Keratinocyte (primary cell): ENCODE results near the gene HS3ST6. TPM values are rescaled to one million over a fixed set of nuclear protein-coding genes. Genes with fewer than 3 reads are reported as not detected.
"Not testable (repeated sequence)": the region's sequence is repeated elsewhere in the genome, so short reads cannot be mapped to it uniquely, and the experiment has no call there.

Experiments
- DNase-seq: peaks from one replicate; pipeline ENCODE4 v3.0.0-alpha.2; 2011; ENCODE audit warnings: low read depth, missing footprints, low spot score
- FAIRE-seq: peaks from 2 replicates; lab custom pipeline; 2011; peaks lifted over from hg19 to GRCh38; lab: Jason Lieb, UNC
- H2AFZ ChIP-seq: 2 replicates; pipeline ENCODE4 v1.6.0; 2012; ENCODE audit warnings: low read length, control low read depth, inconsistent platforms; ENCODE audit not compliant: control insufficient read depth
- H3K27ac ChIP-seq: 2 replicates; pipeline ENCODE4 v1.5.1; 2011; ENCODE audit warnings: low read length; ENCODE audit not compliant: control insufficient read depth, insufficient read depth
- H3K27me3 ChIP-seq: 3 replicates; pipeline ENCODE4 v1.6.0; 2011; ENCODE audit warnings: low read length; ENCODE audit not compliant: control insufficient read depth, insufficient read depth; ENCODE audit errors: extremely low read depth
- H3K36me3 ChIP-seq, 2 experiments: 2 replicates in 1 of 2; 3 replicates in 1 of 2; pipeline ENCODE4 v1.5.1; 2011; ENCODE audit warnings: low read length in 2 of 2, mild to moderate bottlenecking in 1 of 2; ENCODE audit not compliant: control insufficient read depth in 2 of 2, insufficient read depth in 2 of 2; ENCODE audit errors: extremely low read depth in 1 of 2
- H3K4me1 ChIP-seq: 3 replicates; pipeline ENCODE4 v1.5.1; 2011; ENCODE audit warnings: low read length; ENCODE audit not compliant: control insufficient read depth, insufficient read depth; ENCODE audit errors: extremely low read depth
- H3K4me2 ChIP-seq: 3 replicates; pipeline ENCODE4 v1.6.0; 2011; ENCODE audit warnings: low read depth, low read length; ENCODE audit not compliant: control insufficient read depth, insufficient read depth; ENCODE audit errors: extremely low read depth
- H3K4me3 ChIP-seq, 3 experiments: fragments of 200-600 bp in 1 of 3; sonication (generic) in 1 of 3; 2 replicates in 2 of 3; 3 replicates in 1 of 3; pipeline ENCODE4 v1.5.1; 2011 to 2016; ENCODE audit warnings: low read length in 3 of 3, mild to moderate bottlenecking in 3 of 3, control low read depth in 2 of 3, inconsistent platforms in 1 of 3, low read depth in 1 of 3, mixed read lengths in 1 of 3, mixed run types in 1 of 3, moderate library complexity in 1 of 3; ENCODE audit not compliant: control insufficient read depth in 2 of 3, insufficient read depth in 2 of 3; ENCODE audit errors: extremely low read depth in 1 of 3
- H3K79me2 ChIP-seq: 2 replicates; pipeline ENCODE4 v1.6.0; 2012; ENCODE audit warnings: low read length; ENCODE audit not compliant: control insufficient read depth, insufficient read depth
- H3K9ac ChIP-seq: 3 replicates; pipeline ENCODE4 v1.6.0; 2011; ENCODE audit warnings: low read length; ENCODE audit not compliant: control insufficient read depth, insufficient read depth; ENCODE audit errors: extremely low read depth
- H3K9me1 ChIP-seq: 3 replicates; pipeline ENCODE4 v1.6.0; 2011; ENCODE audit warnings: low read length; ENCODE audit not compliant: control insufficient read depth, insufficient read depth; ENCODE audit errors: extremely low read depth
- H3K9me3 ChIP-seq: 2 replicates; pipeline ENCODE4 v1.5.1; 2012; ENCODE audit warnings: low read depth, low read length; ENCODE audit not compliant: control insufficient read depth
- H4K20me1 ChIP-seq: 3 replicates; pipeline ENCODE4 v1.6.0; 2011; ENCODE audit warnings: low read length; ENCODE audit not compliant: control insufficient read depth, insufficient read depth; ENCODE audit errors: extremely low read depth
- EZH2 ChIP-seq: IDR thresholded peaks from one replicate; pipeline ENCODE4 v1.6.1; 2012; ENCODE audit warnings: inconsistent platforms, mild to moderate bottlenecking, low read length, moderate library complexity
- dilution Hi-C: fragments of 300-500 bp; cut with MboI; formaldehyde crosslinking; loops from one replicate; pipeline ENCODE4 v1.7.0; 2020; ENCODE audit warnings: low sequenced_read_pairs; ENCODE audit not compliant: extremely low pct_ligation_motif_present
- polyA plus RNA-seq, 5 experiments: library from polyadenylated mRNA; depleted of rRNA in 3 of 5; stranded (reverse) in 3 of 5; stranded (forward) in 1 of 5; unstranded in 1 of 5; fragments of >200 nt; gene quantifications; 1 replicate in 1 of 5; 2 replicates in 3 of 5; 3 replicates in 1 of 5; pipeline versions ENCODE4 v1.2.1 to v1.2.3, GENCODE V29; 2011 to 2012; ENCODE audit warnings: missing spikeins in 2 of 5, low read depth in 1 of 5, low replicate concordance in 1 of 5
- TF ChIP-seq, protein P1 (sequence below), 3 experiments: IDR thresholded peaks in 1 of 3; conservative IDR thresholded peaks in 1 of 3; optimal IDR thresholded peaks in 1 of 3; 2 replicates in 2 of 3; 3 replicates in 1 of 3; pipeline versions ENCODE3 to v1.5.1; 2011; ENCODE audit warnings: low read length in 3 of 3, mild to moderate bottlenecking in 3 of 3, moderate library complexity in 2 of 3, control low read depth in 1 of 3, inconsistent platforms in 1 of 3; ENCODE audit not compliant: insufficient read depth in 2 of 3; ENCODE audit errors: extremely low read depth in 1 of 3

Gene HS3ST6
- polyA plus RNA-seq, 1 donor (not counting 4 experiments of a cell fraction or from before 2014, with no cell fraction given): not detected

GRCh38 chr16:1920727-1921171 is 2.5 kb upstream of the HS3ST6 start:
- dilution Hi-C loops: no loop called here
- Histone ChIP-seq H2AFZ (no peak overlapping the region), H3K4me3 (no peak overlapping the region), H3K36me3 (no peaks in the 10 kb centered on the region), H3K27ac (no peak overlapping the region), H3K4me1 (no peaks in the 10 kb centered on the region), H3K9ac (no peak overlapping the region), H3K79me2 (no peaks in the 10 kb centered on the region), H4K20me1 (no peaks in the 10 kb centered on the region), H3K4me2 (no peak overlapping the region), H3K9me1 (no peaks in the 10 kb centered on the region), H3K27me3 (peaks cover 69% of the 10 kb centered on the region), H3K9me3 (no peaks in the 10 kb centered on the region)
- FAIRE-seq (no peak), DNase-seq (no peak)
- TF ChIP-seq, protein P1, sequence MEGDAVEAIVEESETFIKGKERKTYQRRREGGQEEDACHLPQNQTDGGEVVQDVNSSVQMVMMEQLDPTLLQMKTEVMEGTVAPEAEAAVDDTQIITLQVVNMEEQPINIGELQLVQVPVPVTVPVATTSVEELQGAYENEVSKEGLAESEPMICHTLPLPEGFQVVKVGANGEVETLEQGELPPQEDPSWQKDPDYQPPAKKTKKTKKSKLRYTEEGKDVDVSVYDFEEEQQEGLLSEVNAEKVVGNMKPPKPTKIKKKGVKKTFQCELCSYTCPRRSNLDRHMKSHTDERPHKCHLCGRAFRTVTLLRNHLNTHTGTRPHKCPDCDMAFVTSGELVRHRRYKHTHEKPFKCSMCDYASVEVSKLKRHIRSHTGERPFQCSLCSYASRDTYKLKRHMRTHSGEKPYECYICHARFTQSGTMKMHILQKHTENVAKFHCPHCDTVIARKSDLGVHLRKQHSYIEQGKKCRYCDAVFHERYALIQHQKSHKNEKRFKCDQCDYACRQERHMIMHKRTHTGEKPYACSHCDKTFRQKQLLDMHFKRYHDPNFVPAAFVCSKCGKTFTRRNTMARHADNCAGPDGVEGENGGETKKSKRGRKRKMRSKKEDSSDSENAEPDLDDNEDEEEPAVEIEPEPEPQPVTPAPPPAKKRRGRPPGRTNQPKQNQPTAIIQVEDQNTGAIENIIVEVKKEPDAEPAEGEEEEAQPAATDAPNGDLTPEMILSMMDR (optimal IDR thresholded peaks at IDR 0.05 in 1 of 3, IDR thresholded peaks at IDR 0.05 in 1 of 3, conservative IDR thresholded peaks at IDR 0.05 in 1 of 3; ENCODE audit: extremely low read depth in 1 of 3, insufficient read depth in 2 of 3, low read length in 3 of 3): no peak
- peak; percentile 32 for TF ChIP-seq EZH2

DNA sequence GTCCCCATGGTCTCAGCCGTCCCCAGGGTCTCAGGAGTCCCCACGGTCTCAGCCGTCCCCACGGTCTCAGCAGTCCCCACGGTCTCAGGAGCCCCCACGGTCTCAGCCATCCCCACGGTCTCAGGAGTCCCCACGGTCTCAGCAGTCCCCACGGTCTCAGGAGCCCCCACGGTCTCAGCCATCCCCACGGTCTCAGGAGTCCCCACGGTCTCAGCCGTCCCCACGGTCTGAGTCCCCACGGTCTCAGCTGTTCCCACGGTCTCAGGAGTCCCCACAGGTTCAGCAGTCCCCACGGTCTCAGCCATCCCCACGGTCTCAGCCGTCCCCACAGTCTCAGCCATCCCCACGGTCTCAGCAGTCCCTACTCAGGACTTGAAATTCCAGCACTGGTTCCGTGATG is 1.9 kb upstream of the HS3ST6 start:
- dilution Hi-C loops: not testable (repeated sequence)

GRCh38 chr16:1919327-1919998 is 1.2 kb upstream of the HS3ST6 start:
- TF ChIP-seq, protein P1 (optimal IDR thresholded peaks at IDR 0.05 in 1 of 3, IDR thresholded peaks at IDR 0.05 in 1 of 3, conservative IDR thresholded peaks at IDR 0.05 in 1 of 3; ENCODE audit: extremely low read depth in 1 of 3, insufficient read depth in 2 of 3, low read length in 3 of 3): no peak
- no peak for TF ChIP-seq EZH2
- H3K9ac ChIP-seq: no peak overlapping the region
- no peak overlapping the region for H2AFZ ChIP-seq
- H4K20me1 ChIP-seq: no peaks in the 10 kb centered on the region
- no peaks in the 10 kb centered on the region for H3K9me1 ChIP-seq
- no peaks in the 10 kb centered on the region for H3K36me3 ChIP-seq
- peaks cover 79% of the 10 kb centered on the region for H3K27me3 ChIP-seq
- DNase-seq (no peak), FAIRE-seq (no peak)
- no peak overlapping the region for H3K27ac ChIP-seq
- no peak overlapping the region for H3K4me2 ChIP-seq
- H3K4me1 ChIP-seq: no peaks in the 10 kb centered on the region
- dilution Hi-C loops: no loop called here
- H3K79me2 ChIP-seq: no peaks in the 10 kb centered on the region
- no peak overlapping the region for H3K4me3 ChIP-seq
- H3K9me3 ChIP-seq: no peaks in the 10 kb centered on the region

More for the DNA sequence above, 1.9 kb upstream of the HS3ST6 start:
- H3K36me3 ChIP-seq, H3K4me3 ChIP-seq, H3K9me1 ChIP-seq, H3K9me3 ChIP-seq, H3K4me1 ChIP-seq, H3K4me2 ChIP-seq, FAIRE-seq, H3K9ac ChIP-seq, H4K20me1 ChIP-seq, H3K79me2 ChIP-seq, DNase-seq, H3K27ac ChIP-seq, H2AFZ ChIP-seq: not testable (repeated sequence)
- peaks cover 74% of the 10 kb centered on the region for H3K27me3 ChIP-seq
